Esophagus (tissue), 2 donors: ENCODE results near the gene SCARB2. TPM values are rescaled to one million over a fixed set of nuclear protein-coding genes. Genes with fewer than 3 reads are reported as not detected.
A peak's percentile ranks its signal among the peaks of the same experiment; 100 is the strongest.

Experiments
- H3K27ac ChIP-seq, 2 donors: one replicate each; pipeline ENCODE4 v1.5.1; 2013; ENCODE audit warnings: low read depth in 2 of 2, mild to moderate bottlenecking in 2 of 2, inconsistent platforms in 1 of 2, low read length in 1 of 2, moderate library complexity in 1 of 2
- H3K27me3 ChIP-seq, 2 donors: one replicate each; pipeline ENCODE4 v1.6.1; 2013; ENCODE audit warnings: low read length in 2 of 2, control low read depth in 1 of 2, mild to moderate bottlenecking in 1 of 2; ENCODE audit not compliant: insufficient read depth in 2 of 2, control insufficient read depth in 1 of 2
- H3K36me3 ChIP-seq, 2 donors: one replicate each; pipeline ENCODE4 v1.6.1; 2013; ENCODE audit warnings: low read length in 1 of 2; ENCODE audit not compliant: control insufficient read depth in 2 of 2, insufficient read depth in 2 of 2
- H3K4me1 ChIP-seq, 2 donors: one replicate each; pipeline ENCODE4 v1.6.1; 2013; ENCODE audit warnings: low read length in 1 of 2; ENCODE audit not compliant: control insufficient read depth in 2 of 2, insufficient read depth in 2 of 2
- H3K4me3 ChIP-seq, 2 donors: one replicate each; pipeline ENCODE4 v1.5.1; 2013; ENCODE audit warnings: low read length in 2 of 2, mild to moderate bottlenecking in 2 of 2, low read depth in 1 of 2, moderate library complexity in 1 of 2
- H3K9me3 ChIP-seq, 2 donors: one replicate each; pipeline ENCODE4 v1.6.1; 2013; ENCODE audit warnings: mild to moderate bottlenecking in 2 of 2, low read depth in 1 of 2, low read length in 1 of 2, moderate library complexity in 1 of 2; ENCODE audit not compliant: control insufficient read depth in 2 of 2, insufficient read depth in 1 of 2
- WGBS, 2 donors: extraction: QIAGEN DNeasy Blood & Tissue Kit; methylation state at CpG; one replicate each; pipeline ENCODE4 v1.1.7; 2013; 5-methylcytosine and 5-hydroxymethylcytosine counted together
- polyA plus RNA-seq, 2 donors: library from polyadenylated mRNA; stranded (reverse); fragments of 200-250 nt; gene quantifications; one replicate each; pipeline ENCODE4 v1.2.3, GENCODE V29; 2013
- donor health status: healthy with polysubstance abuse.
- donor health status: Bipolar disorder and iron deficiency.

SCARB2 gene
- polyA plus RNA-seq, 2 donors: 21.7 to 26.3 TPM

- Histone ChIP-seq H3K27ac (no peak overlapping the region), H3K36me3 (peaks cover 0 to 3% of the 10 kb centered on the region in 2 donors), H3K4me1 (peaks cover 2 to 9% of the 10 kb centered on the region in 2 donors), H3K4me3 (no peak overlapping the region), H3K9me3 (no peaks in the 10 kb centered on the region), H3K27me3 (no peaks in the 10 kb centered on the region)
- WGBS, 2 donors: 96 to 100% methylated on average over 1 of the region's 1 CpG
Measured at GRCh38 chr4:76204936-76205335, 8.7 kb downstream of the SCARB2 start.

DNA sequence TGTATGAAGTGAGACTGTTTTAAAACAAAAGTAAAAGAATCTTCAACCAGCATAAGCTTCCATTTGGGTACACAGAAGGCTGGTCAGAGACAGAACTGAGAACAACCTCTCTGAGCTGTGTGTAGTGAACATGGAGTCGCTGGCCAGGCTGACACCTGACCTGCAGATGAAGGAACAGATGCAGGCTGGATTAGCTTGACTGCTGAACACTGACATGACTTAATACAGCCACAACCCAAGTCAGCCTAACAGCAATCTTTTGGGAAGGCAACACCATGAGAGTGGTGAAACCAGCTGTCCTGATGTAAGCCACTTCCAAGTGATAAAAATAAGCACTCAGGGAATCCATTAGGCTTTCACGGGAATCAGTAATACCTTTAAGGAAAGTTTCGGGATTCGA, 10.1 kb downstream of the SCARB2 start:
- Histone ChIP-seq H3K4me1 (peaks cover 2 to 6% of the 10 kb centered on the region in 2 donors), H3K36me3 (no peaks in the 10 kb centered on the region), H3K4me3 (no peak overlapping the region), H3K27ac (peak overlapping the region in 1 of 2 donors; percentile 41), H3K27me3 (no peaks in the 10 kb centered on the region), H3K9me3 (no peaks in the 10 kb centered on the region)
- 78 to 82% methylated on average over 4 of the region's 4 CpGs for WGBS, 2 donors

DNA sequence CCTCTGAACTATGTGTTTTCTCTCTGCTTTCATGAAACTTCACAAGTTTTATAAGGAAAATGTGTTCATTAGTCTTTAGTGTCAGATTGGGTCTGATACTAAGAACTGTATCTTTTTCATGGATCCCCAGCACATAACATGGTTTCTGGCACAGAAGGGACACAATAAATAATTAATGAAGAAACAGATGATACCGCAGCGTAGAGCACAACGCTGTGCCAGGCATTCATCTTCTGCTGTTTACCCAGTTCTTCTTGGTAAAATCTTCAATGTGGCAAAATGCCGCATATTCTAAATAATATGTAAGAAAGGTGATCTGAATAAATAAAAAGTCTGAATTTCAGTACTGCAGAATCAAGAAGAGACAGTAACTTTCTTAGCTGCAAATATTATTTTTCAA, 12.3 kb downstream of the SCARB2 start:
- Histone ChIP-seq H3K36me3 (no peaks in the 10 kb centered on the region), H3K4me3 (no peak overlapping the region), H3K4me1 (peaks cover 5 to 10% of the 10 kb centered on the region in 2 donors), H3K27ac (peak overlapping the region in 1 of 2 donors; percentile 29), H3K9me3 (no peaks in the 10 kb centered on the region), H3K27me3 (no peaks in the 10 kb centered on the region)
- 74 to 86% methylated on average over 4 of the region's 4 CpGs for WGBS, 2 donors

DNA sequence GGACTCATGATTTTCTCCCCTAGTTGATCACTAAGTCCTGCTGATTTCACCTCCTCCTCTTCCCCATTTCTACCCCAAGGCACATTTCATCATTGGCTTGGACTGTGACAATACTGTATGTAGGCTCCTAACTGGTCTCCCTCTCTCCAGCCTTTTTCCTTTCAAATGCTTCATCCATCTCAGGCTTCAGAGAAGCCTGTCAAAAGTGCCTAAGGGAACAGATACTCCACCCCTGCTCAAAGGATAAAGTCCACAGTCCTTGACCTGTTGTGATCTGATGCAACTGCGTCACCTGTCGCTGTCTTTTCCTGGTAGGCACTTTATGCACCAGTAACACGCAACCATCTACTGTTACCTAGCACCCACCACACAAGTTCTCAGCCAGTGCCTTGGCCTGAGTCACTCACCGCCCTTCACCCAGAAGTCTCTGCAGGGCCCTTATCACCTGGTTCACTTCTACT, 12.8 kb downstream of the SCARB2 start:
- WGBS, 2 donors: 63 to 89% methylated on average over 4 of the region's 4 CpGs
- Histone ChIP-seq H3K9me3 (no peaks in the 10 kb centered on the region), H3K4me3 (no peak overlapping the region), H3K4me1 (peaks cover 5 to 10% of the 10 kb centered on the region in 2 donors), H3K36me3 (no peaks in the 10 kb centered on the region), H3K27ac (peak overlapping the region in 1 of 2 donors; percentile 29), H3K27me3 (no peaks in the 10 kb centered on the region)

- 54 to 60% methylated on average over 13 of the region's 13 CpGs for WGBS, 2 donors
- H3K27me3 ChIP-seq: no peaks in the 10 kb centered on the region
- peaks cover 0 to 2% of the 10 kb centered on the region in 2 donors for H3K36me3 ChIP-seq
- no peak overlapping the region for H3K4me3 ChIP-seq
- H3K4me1 ChIP-seq: peaks cover 7 to 10% of the 10 kb centered on the region in 2 donors
- peak overlapping the region; percentile 62 to 63 for H3K27ac ChIP-seq
- H3K9me3 ChIP-seq: no peaks in the 10 kb centered on the region
Measured at GRCh38 chr4:76199664-76200211, 13.9 kb downstream of the SCARB2 start.

DNA sequence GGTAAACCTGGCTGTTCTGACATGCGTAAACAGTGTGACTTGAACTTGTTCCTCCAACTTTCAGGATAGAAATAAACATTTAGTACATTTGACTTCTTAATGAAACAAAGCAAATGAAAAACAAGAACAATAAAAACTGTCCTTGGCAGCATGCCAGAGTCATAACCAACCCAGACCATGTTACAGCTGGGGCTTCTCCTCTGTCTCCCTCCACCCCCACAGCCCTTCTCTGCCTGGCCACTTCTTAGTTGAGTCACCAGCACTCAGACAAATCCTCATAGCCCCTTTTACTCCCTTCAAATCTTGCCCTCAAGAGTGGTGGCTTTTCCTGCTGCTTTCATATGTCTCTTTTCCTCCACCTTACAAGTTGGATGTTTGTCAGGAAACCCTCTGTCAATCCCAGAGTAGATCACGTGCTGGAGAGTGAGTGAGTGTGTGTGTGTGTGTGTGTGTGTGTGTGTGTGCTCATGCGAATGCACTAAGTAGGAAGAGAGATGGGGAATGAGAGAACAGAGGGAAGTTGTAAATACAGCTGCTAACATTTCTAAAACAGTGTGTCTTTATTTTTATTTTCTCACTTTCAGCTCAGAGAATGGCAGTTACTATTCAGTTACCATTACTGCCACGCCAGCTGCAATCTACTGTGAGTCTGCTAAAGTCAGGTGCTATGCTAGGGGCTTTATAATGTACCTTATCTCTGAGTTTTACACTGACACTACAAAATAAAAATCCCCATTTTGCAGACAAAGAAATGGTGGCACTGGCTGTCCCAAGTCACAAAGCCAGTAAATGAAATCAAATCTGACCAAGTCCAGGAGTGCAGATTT, 15.0 kb downstream of the SCARB2 start:
- peaks cover 7 to 13% of the 10 kb centered on the region in 2 donors for H3K4me1 ChIP-seq
- WGBS, 2 donors: 26 to 36% methylated on average over 4 of the region's 4 CpGs

DNA sequence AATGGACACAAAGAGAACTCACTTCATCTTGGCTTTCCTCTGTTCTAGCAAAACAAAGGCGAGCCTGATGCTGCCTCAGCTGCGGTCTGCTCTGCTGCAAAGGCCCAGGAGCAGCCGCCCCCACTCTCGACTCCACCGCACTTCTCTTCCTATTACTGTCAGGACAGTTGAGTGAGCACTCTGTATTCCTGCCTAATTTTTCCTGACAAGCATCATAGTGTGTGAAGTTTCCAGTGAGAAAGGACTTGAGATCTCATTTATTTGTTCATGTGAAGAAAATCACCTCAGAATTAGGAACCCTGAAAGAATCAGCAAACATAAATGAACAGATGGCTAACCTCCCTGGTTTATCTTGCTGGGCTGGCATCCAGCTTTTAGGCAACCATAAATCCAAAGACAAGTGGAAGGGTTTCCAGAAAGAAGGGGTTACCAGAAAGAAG, 15.6 kb downstream of the SCARB2 start:
- Histone ChIP-seq H3K4me3 (no peak overlapping the region), H3K27ac (peak overlapping the region; percentile 62 to 65), H3K27me3 (no peaks in the 10 kb centered on the region), H3K9me3 (peaks cover 0 to under 1% of the 10 kb centered on the region in 2 donors), H3K4me1 (peaks cover 6 to 13% of the 10 kb centered on the region in 2 donors), H3K36me3 (peaks cover 3 to 4% of the 10 kb centered on the region in 2 donors)
- WGBS, 2 donors: 17 to 29% methylated on average over 5 of the region's 5 CpGs

More for the DNA sequence above, 15.0 kb downstream of the SCARB2 start:
- Histone ChIP-seq H3K27ac (peak overlapping the region; percentile 62 to 65), H3K4me3 (no peak overlapping the region), H3K36me3 (peaks cover 0 to 2% of the 10 kb centered on the region in 2 donors), H3K9me3 (no peaks in the 10 kb centered on the region), H3K27me3 (no peaks in the 10 kb centered on the region)

DNA sequence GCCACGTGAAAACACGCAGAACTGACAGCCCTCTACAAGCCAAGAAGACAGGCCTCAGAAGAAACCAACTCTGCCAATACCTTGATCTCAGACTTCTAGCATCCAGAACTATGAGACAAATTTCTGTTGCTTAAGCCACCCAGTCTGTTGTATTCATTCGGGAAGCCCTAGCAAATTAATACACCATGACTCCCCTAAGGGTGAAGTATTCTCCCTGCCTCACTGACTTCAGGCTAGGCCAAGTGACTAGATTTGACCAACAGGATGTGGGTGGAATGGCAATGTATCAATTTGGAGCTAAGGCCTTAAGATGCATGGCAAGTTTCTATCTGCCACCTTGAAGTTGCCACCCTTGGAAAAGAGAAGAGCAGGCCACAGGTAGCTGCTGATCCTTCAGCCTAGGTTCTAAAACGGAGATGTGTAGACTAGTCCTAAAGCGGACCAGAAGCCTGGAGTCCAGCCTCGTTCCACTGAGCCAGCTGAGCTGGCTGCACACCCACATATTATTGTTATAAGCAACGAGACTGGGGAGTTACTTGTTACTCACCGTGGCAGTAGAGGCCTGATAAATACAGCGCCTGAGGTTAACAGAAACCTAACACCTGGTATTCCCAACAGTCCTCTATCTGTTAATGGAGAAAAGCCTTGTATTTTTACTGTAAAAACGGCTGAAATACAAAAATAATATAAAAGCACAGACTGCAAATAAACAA, 16.4 kb downstream of the SCARB2 start:
- Histone ChIP-seq H3K9me3 (peaks cover 0 to 3% of the 10 kb centered on the region in 2 donors), H3K4me1 (peaks cover 6 to 13% of the 10 kb centered on the region in 2 donors), H3K36me3 (peaks cover 5 to 7% of the 10 kb centered on the region in 2 donors), H3K4me3 (no peak overlapping the region), H3K27me3 (no peaks in the 10 kb centered on the region), H3K27ac (peak overlapping the region; percentile 50 to 57)
- WGBS, 2 donors: 67 to 68% methylated on average over 10 of the region's 10 CpGs

- no peak overlapping the region for H3K4me3 ChIP-seq
- H3K4me1 ChIP-seq: peaks cover 6 to 13% of the 10 kb centered on the region in 2 donors
- 89 to 95% methylated on average over 2 of the region's 2 CpGs for WGBS, 2 donors
- H3K36me3 ChIP-seq: peaks cover 5 to 10% of the 10 kb centered on the region in 2 donors
- peaks cover 0 to 3% of the 10 kb centered on the region in 2 donors for H3K9me3 ChIP-seq
- no peaks in the 10 kb centered on the region for H3K27me3 ChIP-seq
- peak overlapping the region in 1 of 2 donors; percentile 37 for H3K27ac ChIP-seq
Measured at GRCh38 chr4:76196376-76196775, 17.2 kb downstream of the SCARB2 start.
